Calu3 (cell line): ENCODE data around the gene PAXX. TPM values are rescaled to one million over a fixed set of nuclear protein-coding genes. Genes with fewer than 3 reads are reported as not detected.
A peak's percentile ranks its signal among the peaks of the same experiment; 100 is the strongest.

Source experiments
- BruUV-seq: library from RNA; stranded (reverse); fragments of 400-500 nt; replicated peaks from 2 replicates; lab custom pipeline; 2021; lab: Mats Ljungman, UMichigan
- CTCF ChIA-PET: fragments of 300-600 bp; sonication (Branson Sonifier 250); formaldehyde crosslinking; loops from one replicate; lab custom pipeline; 2022; ENCODE audit warnings: antibody characterized with exemption; lab: Charles Lee
- DNase-seq: peaks from one replicate; pipeline ENCODE4 v3.0.0; 2022
- H3K27ac Mint-ChIP-seq: one replicate; pipeline ENCODE4 v1.8.0; 2022; ENCODE audit warnings: mixed read lengths; ENCODE audit not compliant: unreplicated experiment
- H3K27me3 Mint-ChIP-seq: one replicate; pipeline ENCODE4 v1.8.0; 2022; ENCODE audit warnings: mixed read lengths; ENCODE audit not compliant: unreplicated experiment
- H3K36me3 Mint-ChIP-seq: one replicate; pipeline ENCODE4 v1.8.0; 2022; ENCODE audit warnings: mild to moderate bottlenecking, moderate library complexity, mixed read lengths; ENCODE audit not compliant: insufficient read depth, unreplicated experiment
- H3K4me1 Mint-ChIP-seq: one replicate; pipeline ENCODE4 v1.8.0; 2022; ENCODE audit warnings: mild to moderate bottlenecking, low read depth, mixed read lengths; ENCODE audit not compliant: unreplicated experiment
- H3K4me3 Mint-ChIP-seq: one replicate; pipeline ENCODE4 v1.8.0; 2022; ENCODE audit warnings: mild to moderate bottlenecking, low read depth, moderate library complexity, mixed read lengths; ENCODE audit not compliant: unreplicated experiment
- H3K9me3 Mint-ChIP-seq: one replicate; pipeline ENCODE4 v1.8.0; 2022; ENCODE audit warnings: low read depth, mixed read lengths; ENCODE audit not compliant: unreplicated experiment
- intact Hi-C: fragments of 100-400 bp; cut with micrococcal nuclease; formaldehyde crosslinking; loops from one replicate; pipeline ENCODE4 v1.10.0; 2022; ENCODE audit not compliant: unreplicated experiment
- total RNA-seq: library from RNA; stranded (reverse); gene quantifications from 2 replicates; pipeline ENCODE4 v1.2.3, GENCODE V29; 2022
- TF ChIP-seq, protein P1 (sequence below): fragments of 200-600 bp; IDR thresholded peaks from one replicate; pipeline ENCODE4 v1.8.0; 2022; ENCODE audit warnings: antibody characterized with exemption; ENCODE audit not compliant: unreplicated experiment

Gene PAXX
- total RNA-seq, 1 experiment from 2014 or later: 43.7 TPM

DNA sequence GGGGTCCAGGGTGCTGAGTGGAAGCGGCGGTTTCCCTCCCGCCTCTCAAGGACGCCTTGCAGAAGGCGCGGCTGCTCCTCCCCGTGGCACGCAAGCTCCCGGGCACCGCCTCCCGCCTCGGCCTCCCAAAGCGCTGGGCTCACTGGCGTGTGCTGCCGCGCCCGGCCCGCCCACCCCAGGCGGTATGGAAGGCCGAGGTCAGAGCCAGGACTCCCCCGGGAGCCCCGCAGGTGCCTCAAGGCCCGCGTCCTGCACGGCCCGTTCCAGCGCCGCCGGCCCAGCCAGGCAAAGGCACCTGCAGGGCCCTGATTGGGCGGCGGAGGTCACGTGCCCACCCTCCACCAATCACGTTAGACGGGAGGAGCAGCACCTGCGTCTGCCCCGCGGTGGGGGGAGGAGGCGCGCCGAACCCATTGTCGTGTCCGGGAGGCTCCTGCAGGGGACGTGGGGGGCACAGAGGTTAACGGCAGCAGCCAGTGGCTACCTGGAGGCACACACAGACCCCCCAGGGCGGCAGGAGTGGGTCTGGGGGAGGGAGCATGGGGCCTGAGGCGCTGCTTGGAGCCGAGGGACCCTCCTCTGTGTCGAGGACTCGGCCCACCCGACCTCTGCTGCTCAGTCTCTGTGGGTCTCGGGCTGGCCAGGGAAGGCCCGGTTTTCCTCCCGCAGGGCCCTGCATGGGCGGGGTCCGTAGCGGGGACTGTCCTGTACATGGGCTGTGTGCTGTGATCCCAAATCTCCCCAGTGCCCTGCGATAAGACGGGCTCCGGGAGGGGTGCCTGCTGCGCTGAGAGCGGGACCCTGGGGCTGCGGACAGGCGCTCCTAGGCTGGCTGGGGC is 42.2 kb upstream of the PAXX start:
- peak overlapping the region; percentile 76 for H3K4me3 Mint-ChIP-seq
- no peaks in the 10 kb centered on the region for H3K27me3 Mint-ChIP-seq
- peaks cover 1% of the 10 kb centered on the region for H3K4me1 Mint-ChIP-seq
- H3K36me3 Mint-ChIP-seq: peaks cover 30% of the 10 kb centered on the region
- no TSS peak for BruUV-seq
- TF ChIP-seq, protein P1, sequence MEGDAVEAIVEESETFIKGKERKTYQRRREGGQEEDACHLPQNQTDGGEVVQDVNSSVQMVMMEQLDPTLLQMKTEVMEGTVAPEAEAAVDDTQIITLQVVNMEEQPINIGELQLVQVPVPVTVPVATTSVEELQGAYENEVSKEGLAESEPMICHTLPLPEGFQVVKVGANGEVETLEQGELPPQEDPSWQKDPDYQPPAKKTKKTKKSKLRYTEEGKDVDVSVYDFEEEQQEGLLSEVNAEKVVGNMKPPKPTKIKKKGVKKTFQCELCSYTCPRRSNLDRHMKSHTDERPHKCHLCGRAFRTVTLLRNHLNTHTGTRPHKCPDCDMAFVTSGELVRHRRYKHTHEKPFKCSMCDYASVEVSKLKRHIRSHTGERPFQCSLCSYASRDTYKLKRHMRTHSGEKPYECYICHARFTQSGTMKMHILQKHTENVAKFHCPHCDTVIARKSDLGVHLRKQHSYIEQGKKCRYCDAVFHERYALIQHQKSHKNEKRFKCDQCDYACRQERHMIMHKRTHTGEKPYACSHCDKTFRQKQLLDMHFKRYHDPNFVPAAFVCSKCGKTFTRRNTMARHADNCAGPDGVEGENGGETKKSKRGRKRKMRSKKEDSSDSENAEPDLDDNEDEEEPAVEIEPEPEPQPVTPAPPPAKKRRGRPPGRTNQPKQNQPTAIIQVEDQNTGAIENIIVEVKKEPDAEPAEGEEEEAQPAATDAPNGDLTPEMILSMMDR: no peak
- peak overlapping the region; percentile 81 for H3K27ac Mint-ChIP-seq
- CTCF ChIA-PET: interaction anchor here (1.0 to 1.5 kb wide), 3 partner anchors 47 to 85 kb away, joined by 3 to 4 read pairs (median 3); partner anchors contain the start of gene CLIC3
- intact Hi-C loops: loop anchor here (2.0 kb wide), 1 partner anchor 85 kb away; no protein-coding TSS in a partner anchor
- no peaks in the 10 kb centered on the region for H3K9me3 Mint-ChIP-seq
- peak; percentile 95 for DNase-seq

DNA sequence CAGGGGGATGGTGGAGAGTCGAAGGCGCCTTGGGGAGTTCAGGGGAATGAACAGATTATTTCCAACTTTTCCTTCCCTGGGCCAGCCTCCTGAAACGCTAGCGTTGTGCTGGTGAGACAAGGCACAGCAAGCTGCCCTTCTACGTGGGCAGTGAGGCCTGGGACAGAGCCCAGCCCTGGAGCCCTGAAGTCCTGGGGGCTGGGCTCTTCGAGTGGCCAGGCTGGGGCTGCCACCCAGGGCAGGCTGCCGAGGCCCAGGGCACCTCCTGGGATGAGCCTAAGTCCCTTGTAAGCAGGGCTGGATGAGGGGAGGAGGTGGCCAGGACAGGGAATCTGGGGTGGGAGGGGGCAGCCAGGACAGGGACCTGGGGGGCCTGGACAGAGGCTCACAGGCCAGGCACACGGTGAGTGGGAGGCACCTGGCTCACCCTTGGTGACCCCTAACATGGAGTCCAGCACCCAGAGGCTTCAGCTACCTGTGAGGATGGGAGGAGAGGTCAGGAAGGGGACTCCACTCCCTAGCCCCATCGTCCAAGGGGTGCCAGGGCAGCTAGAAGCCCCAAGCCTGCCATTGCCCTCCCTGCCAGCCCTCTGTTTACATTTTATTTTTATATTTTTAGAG is 41.5 kb upstream of the PAXX start:
- BruUV-seq: no TSS peak
- intact Hi-C loops: no loop called here
- H3K4me1 Mint-ChIP-seq: no peaks in the 10 kb centered on the region
- H3K36me3 Mint-ChIP-seq: peaks cover 22% of the 10 kb centered on the region
- CTCF ChIA-PET: interaction anchor here (1.5 kb wide), 1 partner anchor 79 kb away, joined by 3 read pairs; no protein-coding TSS in a partner anchor
- H3K4me3 Mint-ChIP-seq: peak overlapping the region; percentile 76
- TF ChIP-seq, protein P1: no peak
- no peaks in the 10 kb centered on the region for H3K27me3 Mint-ChIP-seq
- no peaks in the 10 kb centered on the region for H3K9me3 Mint-ChIP-seq
- DNase-seq: no peak
- peak overlapping the region; percentile 81 for H3K27ac Mint-ChIP-seq

- CTCF ChIA-PET: interaction anchor here (1.5 kb wide), 1 partner anchor 78 kb away, joined by 3 read pairs; no protein-coding TSS in a partner anchor
- no TSS peak for BruUV-seq
- intact Hi-C loops: no loop called here
- Mint-ChIP-seq H3K27me3 (no peaks in the 10 kb centered on the region), H3K4me3 (no peak within 1 kb of the TSS), H3K9me3 (no peaks in the 10 kb centered on the region), H3K36me3 (peaks cover 19% of the 10 kb centered on the region), H3K27ac (no peak within 1 kb of the TSS), H3K4me1 (no peaks in the 10 kb centered on the region)
- no peak for DNase-seq
- TF ChIP-seq, protein P1: no peak
Observed at GRCh38 chr9:136951541-136952320, 40.5 kb upstream of the PAXX start, which contains the start of gene LCN12. LCN12 (plus strand) TSS chr9:136952273; CDS start chr9:136952328, 55 bp downstream.

- Mint-ChIP-seq H3K27me3 (no peaks in the 10 kb centered on the region), H3K4me3 (no peak overlapping the region), H3K27ac (no peak overlapping the region), H3K4me1 (no peaks in the 10 kb centered on the region), H3K36me3 (peaks cover 14% of the 10 kb centered on the region), H3K9me3 (no peaks in the 10 kb centered on the region)
- DNase-seq: no peak
- BruUV-seq: no TSS peak
- intact Hi-C loops: no loop called here
- TF ChIP-seq, protein P1: no peak
- CTCF ChIA-PET: interaction anchor here (0.7 kb wide), 1 partner anchor 134 kb away, joined by 5 read pairs; the partner anchor contains the start of gene MAN1B1
Observed at GRCh38 chr9:136952321-136952850, 39.8 kb upstream of the PAXX start.
